Activated naive CD8-positive, alpha-beta T cell treated with anti-CD3 and anti-CD28 coated beads for 36 hours (primary cell): ENCODE measurements around the gene RILP. TPM values are rescaled to one million over a fixed set of nuclear protein-coding genes. Genes with fewer than 3 reads are reported as not detected.

ENCODE experiments used
- DNase-seq: peaks from one replicate; pipeline ENCODE4 v3.0.0; 2021
- H3K27ac Mint-ChIP-seq: one replicate; pipeline ENCODE4 v1.8.0; 2022; ENCODE audit warnings: mild to moderate bottlenecking, moderate library complexity, mixed read lengths
- H3K27me3 Mint-ChIP-seq: one replicate; pipeline ENCODE4 v1.8.0; 2022; ENCODE audit warnings: mild to moderate bottlenecking, mixed read lengths
- H3K36me3 Mint-ChIP-seq: one replicate; pipeline ENCODE4 v1.8.0; 2021; ENCODE audit warnings: mild to moderate bottlenecking, mixed read lengths
- H3K4me1 Mint-ChIP-seq: one replicate; pipeline ENCODE4 v1.8.0; 2021; ENCODE audit warnings: mixed read lengths
- H3K4me3 Mint-ChIP-seq: one replicate; pipeline ENCODE4 v1.8.0; 2022; ENCODE audit warnings: mild to moderate bottlenecking, moderate library complexity, mixed read lengths
- H3K9me3 Mint-ChIP-seq: one replicate; pipeline ENCODE4 v1.8.0; 2022; ENCODE audit warnings: mixed read lengths
- total RNA-seq, 2 experiments: library from RNA; stranded (reverse); gene quantifications; one replicate each; pipeline ENCODE4 v1.2.3, GENCODE V29; 2021

RILP gene
- total RNA-seq, 2 experiments from 2014 or later: 3.2 to 3.4 TPM

GRCh38 chr17:1640329-1641064 lies 9.2 kb downstream of the RILP start:
- no peak for DNase-seq
- peaks cover 13% of the 10 kb centered on the region for H3K4me1 Mint-ChIP-seq
- no peak overlapping the region for H3K4me3 Mint-ChIP-seq
- no peak overlapping the region for H3K27ac Mint-ChIP-seq
- H3K36me3 Mint-ChIP-seq: no peaks in the 10 kb centered on the region
- H3K27me3 Mint-ChIP-seq: no peaks in the 10 kb centered on the region
- no peaks in the 10 kb centered on the region for H3K9me3 Mint-ChIP-seq

- no peaks in the 10 kb centered on the region for H3K36me3 Mint-ChIP-seq
- DNase-seq: no peak
- no peak overlapping the region for H3K4me3 Mint-ChIP-seq
- H3K9me3 Mint-ChIP-seq: no peaks in the 10 kb centered on the region
- H3K27me3 Mint-ChIP-seq: no peaks in the 10 kb centered on the region
- no peak overlapping the region for H3K27ac Mint-ChIP-seq
- peaks cover 6% of the 10 kb centered on the region for H3K4me1 Mint-ChIP-seq
Observed at GRCh38 chr17:1639549-1640180, 10.0 kb downstream of the RILP start.

- Mint-ChIP-seq H3K9me3 (no peaks in the 10 kb centered on the region), H3K36me3 (no peaks in the 10 kb centered on the region), H3K4me3 (no peak overlapping the region), H3K4me1 (no peaks in the 10 kb centered on the region), H3K27me3 (no peaks in the 10 kb centered on the region), H3K27ac (no peak overlapping the region)
- no peak for DNase-seq
Observed at GRCh38 chr17:1638624-1639300, 10.9 kb downstream of the RILP start.

GRCh38 chr17:1638171-1638590 lies 11.5 kb downstream of the RILP start:
- Mint-ChIP-seq H3K36me3 (no peaks in the 10 kb centered on the region), H3K27me3 (no peaks in the 10 kb centered on the region), H3K27ac (no peak overlapping the region), H3K4me1 (no peaks in the 10 kb centered on the region), H3K4me3 (no peak overlapping the region), H3K9me3 (no peaks in the 10 kb centered on the region)
- no peak for DNase-seq

GRCh38 chr17:1636732-1637285 lies 12.9 kb downstream of the RILP start:
- no peak overlapping the region for H3K27ac Mint-ChIP-seq
- no peak for DNase-seq
- H3K9me3 Mint-ChIP-seq: no peaks in the 10 kb centered on the region
- no peaks in the 10 kb centered on the region for H3K36me3 Mint-ChIP-seq
- no peaks in the 10 kb centered on the region for H3K27me3 Mint-ChIP-seq
- H3K4me3 Mint-ChIP-seq: no peak overlapping the region
- H3K4me1 Mint-ChIP-seq: no peaks in the 10 kb centered on the region

GRCh38 chr17:1635675-1636465 lies 13.8 kb downstream of the RILP start:
- Mint-ChIP-seq H3K9me3 (no peaks in the 10 kb centered on the region), H3K36me3 (no peaks in the 10 kb centered on the region), H3K4me3 (no peak overlapping the region), H3K27ac (no peak overlapping the region), H3K27me3 (no peaks in the 10 kb centered on the region), H3K4me1 (no peaks in the 10 kb centered on the region)
- DNase-seq: no peak

- peaks cover 2% of the 10 kb centered on the region for H3K4me1 Mint-ChIP-seq
- no peak for DNase-seq
- H3K27me3 Mint-ChIP-seq: peaks cover 3% of the 10 kb centered on the region
- H3K9me3 Mint-ChIP-seq: no peaks in the 10 kb centered on the region
- H3K36me3 Mint-ChIP-seq: no peaks in the 10 kb centered on the region
- H3K27ac Mint-ChIP-seq: no peak overlapping the region
- H3K4me3 Mint-ChIP-seq: no peak overlapping the region
Observed at GRCh38 chr17:1634841-1635650, 14.6 kb downstream of the RILP start.

- H3K27ac Mint-ChIP-seq: no peak overlapping the region
- DNase-seq: no peak
- peaks cover 15% of the 10 kb centered on the region for H3K4me1 Mint-ChIP-seq
- H3K36me3 Mint-ChIP-seq: no peaks in the 10 kb centered on the region
- H3K9me3 Mint-ChIP-seq: no peaks in the 10 kb centered on the region
- no peak overlapping the region for H3K4me3 Mint-ChIP-seq
- peaks cover 9% of the 10 kb centered on the region for H3K27me3 Mint-ChIP-seq
Observed at GRCh38 chr17:1630662-1631061, 19.0 kb downstream of the RILP start.

- H3K9me3 Mint-ChIP-seq: no peaks in the 10 kb centered on the region
- H3K36me3 Mint-ChIP-seq: no peaks in the 10 kb centered on the region
- peaks cover 15% of the 10 kb centered on the region for H3K4me1 Mint-ChIP-seq
- peak overlapping the region; percentile 67 for H3K27ac Mint-ChIP-seq
- peak overlapping the region; percentile 80 for H3K4me3 Mint-ChIP-seq
- peak; percentile 85 for DNase-seq
- peaks cover 10% of the 10 kb centered on the region for H3K27me3 Mint-ChIP-seq
Observed at GRCh38 chr17:1629504-1630310, 20.0 kb downstream of the RILP start.

- no peaks in the 10 kb centered on the region for H3K36me3 Mint-ChIP-seq
Observed at GRCh38 chr17:1628856-1629503, 20.7 kb downstream of the RILP start.

GRCh38 chr17:1627982-1628855 lies 21.4 kb downstream of the RILP start, which contains the start of gene SLC43A2:
Gene SLC43A2 (minus strand): TSS chr17:1628834. CDS start chr17:1627874, 960 bp downstream.
- Mint-ChIP-seq H3K36me3 (no peaks in the 10 kb centered on the region), H3K9me3 (no peaks in the 10 kb centered on the region), H3K4me1 (peaks cover 15% of the 10 kb centered on the region), H3K4me3 (peak within 1 kb of the TSS; percentile 93), H3K27me3 (peaks cover 10% of the 10 kb centered on the region), H3K27ac (peak within 1 kb of the TSS; percentile 93)
- peak; percentile 84 for DNase-seq

More at GRCh38 chr17:1628856-1629503, 20.7 kb downstream of the RILP start:
- Mint-ChIP-seq H3K4me1 (peaks cover 15% of the 10 kb centered on the region), H3K9me3 (no peaks in the 10 kb centered on the region), H3K27ac (peak overlapping the region; percentile 93), H3K4me3 (peak overlapping the region; percentile 93), H3K27me3 (peaks cover 10% of the 10 kb centered on the region)
- peak; percentile 91 for DNase-seq
